GM21447 (cell line): ENCODE data around the gene FARP2.
"Not testable (repeated sequence)": the region's sequence is repeated elsewhere in the genome, so short reads cannot be mapped to it uniquely, and the experiment has no call there.

ENCODE experiments used
- ATAC-seq: cut with Tn5 transposase; IDR thresholded peaks from one replicate; pipeline ENCODE4 v1.9.1; 2021; ENCODE audit not compliant: unreplicated experiment

Gene FARP2

GRCh38 chr2:241408849-241409248, 52.8 kb downstream of the FARP2 start:
- ATAC-seq = no peak

GRCh38 chr2:241410739-241411176, 54.7 kb downstream of the FARP2 start:
- ATAC-seq = no peak

- ATAC-seq = no peak
Measured at GRCh38 chr2:241412144-241412543, 56.1 kb downstream of the FARP2 start.

GRCh38 chr2:241413501-241413900, 57.4 kb downstream of the FARP2 start:
- ATAC-seq = not testable (repeated sequence)

- ATAC-seq = no peak
Measured at GRCh38 chr2:241413929-241414580, 58.0 kb downstream of the FARP2 start.

GRCh38 chr2:241415196-241415595, 59.1 kb downstream of the FARP2 start:
- ATAC-seq = no peak

GRCh38 chr2:241417626-241418025, 61.5 kb downstream of the FARP2 start:
- no peak for ATAC-seq

- ATAC-seq = no peak
Measured at GRCh38 chr2:241421330-241421729, 65.2 kb downstream of the FARP2 start.

GRCh38 chr2:241421942-241422341, 65.9 kb downstream of the FARP2 start:
- not testable (repeated sequence) for ATAC-seq

- no peak for ATAC-seq
Measured at GRCh38 chr2:241422350-241422749, 66.3 kb downstream of the FARP2 start.

- not testable (repeated sequence) for ATAC-seq
Measured at GRCh38 chr2:241423489-241423888, 67.4 kb downstream of the FARP2 start.

- ATAC-seq = no peak
Measured at GRCh38 chr2:241425368-241425767, 69.3 kb downstream of the FARP2 start.

GRCh38 chr2:241430178-241430577, 74.1 kb downstream of the FARP2 start:
- ATAC-seq = no peak

- ATAC-seq = no peak
Measured at GRCh38 chr2:241432824-241433448, 76.9 kb downstream of the FARP2 start.

- ATAC-seq = no peak
Measured at GRCh38 chr2:241437179-241437578, 81.1 kb downstream of the FARP2 start.

- no peak for ATAC-seq
Measured at GRCh38 chr2:241441492-241441891, 85.4 kb downstream of the FARP2 start.

- peak; percentile 55 for ATAC-seq
Measured at GRCh38 chr2:241443486-241444223, 87.6 kb downstream of the FARP2 start.

GRCh38 chr2:241445426-241445825, 89.3 kb downstream of the FARP2 start:
- peak; percentile 50 for ATAC-seq

GRCh38 chr2:241450092-241450491, 94.0 kb downstream of the FARP2 start:
- not testable (repeated sequence) for ATAC-seq

GRCh38 chr2:241451840-241452506, 95.9 kb downstream of the FARP2 start:
- ATAC-seq = no peak

- not testable (repeated sequence) for ATAC-seq
Measured at GRCh38 chr2:241453919-241454318, 97.8 kb downstream of the FARP2 start.
